A549 treated with CORT108297 at 1 μM for 4 hours (cell line): ENCODE results near the gene MSRB1. TPM values are rescaled to one million over a fixed set of nuclear protein-coding genes. Genes with fewer than 3 reads are reported as not detected.

Source experiments
- total RNA-seq: library from RNA; stranded (reverse); fragments of 200-300 nt; extraction: Qiagen RNA extraction; gene quantifications from 5 replicates; pipeline ENCODE4 v1.2.3, GENCODE V29; 2022

Gene MSRB1
- total RNA-seq, result 25.7 to 36.5 TPM (median 34.4 TPM) in 5 replicates

GRCh38 chr16:1942810-1943726 is at the start of gene MSRB1:
Gene MSRB1 (minus strand): TSS chr16:1943199. CDS start chr16:1943156, 43 bp downstream.

GRCh38 chr16:1989209-1990100 is 46.5 kb upstream of the MSRB1 start, which contains the start of gene SYNGR3:
Gene SYNGR3 (plus strand): TSS chr16:1989970. CDS start chr16:1990103, 133 bp downstream.

DNA sequence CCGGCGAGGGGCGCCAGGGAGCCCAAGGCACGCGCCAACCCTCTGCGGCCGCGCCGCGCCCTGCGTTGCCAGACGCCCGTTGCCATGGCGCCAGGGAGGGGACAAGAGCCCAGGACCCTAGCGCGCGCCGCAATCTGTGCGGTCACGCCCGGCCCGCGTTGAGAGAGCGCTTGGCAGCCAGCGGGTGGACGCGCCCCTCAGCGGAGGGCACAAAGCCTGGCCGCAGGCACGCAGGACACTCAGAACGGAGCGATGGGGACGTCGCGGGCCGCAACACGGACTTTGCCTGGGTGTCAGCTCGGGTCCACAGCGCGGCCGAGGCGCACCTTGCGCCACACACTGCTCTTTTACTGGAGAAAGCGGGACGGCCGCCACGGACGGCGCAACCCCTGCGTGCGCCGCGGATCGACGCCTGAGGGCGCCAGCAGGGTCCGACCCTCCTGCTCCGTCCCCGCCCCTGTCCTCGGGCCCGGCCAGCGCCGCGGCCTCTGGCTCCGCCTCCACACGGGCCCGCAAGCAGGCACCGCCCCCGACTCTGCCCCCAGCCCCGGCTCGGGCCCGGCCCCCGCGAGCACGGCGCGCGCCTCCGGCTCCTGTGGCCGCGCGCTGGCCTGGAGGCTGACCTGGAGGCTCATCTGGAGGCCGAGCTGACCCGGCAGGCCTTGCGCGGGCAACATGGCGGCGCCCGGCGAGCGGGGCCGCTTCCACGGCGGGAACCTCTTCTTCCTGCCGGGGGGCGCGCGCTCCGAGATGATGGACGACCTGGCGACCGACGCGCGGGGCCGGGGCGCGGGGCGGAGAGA is 40.7 kb upstream of the MSRB1 start, which contains the start of gene GFER:
Gene GFER, plus strand, starts transcription at position 650 of the 803 bp plus-strand sequence. Its CDS starts 26 bp downstream, at position 676.

GRCh38 chr16:1981398-1981836 is 38.4 kb upstream of the MSRB1 start, which contains the start of gene NOXO1:
Gene NOXO1 (minus strand): TSS chr16:1981469. CDS start chr16:1981179, 290 bp downstream.

DNA sequence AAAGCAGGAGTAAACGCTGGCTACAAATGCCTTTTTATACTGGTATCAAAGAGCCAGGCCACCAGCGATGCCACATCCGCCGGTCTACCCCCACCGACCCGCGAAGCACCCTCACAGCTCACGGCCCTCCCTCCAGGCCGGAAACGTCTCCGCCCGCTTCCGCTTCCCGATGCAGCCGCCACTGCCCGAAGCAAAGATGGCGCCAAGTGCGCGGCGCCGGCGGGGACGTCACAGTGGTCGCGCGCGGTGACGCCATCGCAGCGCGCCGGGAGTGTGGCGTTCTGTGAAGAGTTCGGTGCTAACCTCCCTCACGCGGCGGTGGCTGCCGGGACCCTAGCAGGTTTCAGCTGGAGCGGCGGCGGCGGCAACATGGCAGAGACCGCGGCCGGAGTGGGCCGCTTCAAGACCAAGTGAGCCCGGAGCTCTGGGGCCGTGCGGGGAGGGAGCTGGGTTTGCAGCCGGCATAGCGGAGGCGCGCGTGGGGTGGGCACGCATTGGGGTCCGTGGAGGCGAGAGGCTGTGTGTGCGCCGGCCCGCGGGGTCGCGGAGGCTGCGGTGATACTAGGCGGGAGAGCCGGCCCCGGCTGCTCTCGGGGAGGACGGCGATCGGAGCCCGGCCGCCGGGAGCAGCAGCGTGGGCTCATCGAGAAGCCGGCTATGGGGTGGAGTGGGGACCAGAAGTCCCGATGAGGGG is 28.9 kb upstream of the MSRB1 start, which contains the start of gene TBL3:
Gene TBL3, plus strand, starts transcription at position 258 of the 694 bp plus-strand sequence. Its CDS starts 112 bp downstream, at position 370.

GRCh38 chr16:1966460-1966859 is 23.5 kb upstream of the MSRB1 start, which contains the start of gene RNF151:
Gene RNF151 (plus strand): TSS chr16:1966856. CDS start chr16:1966882, 26 bp downstream.

GRCh38 chr16:1964506-1965395 is 21.8 kb upstream of the MSRB1 start, which contains the start of gene RPS2:
Gene RPS2 (minus strand): TSS chr16:1964826. CDS start chr16:1964625, 201 bp downstream.

DNA sequence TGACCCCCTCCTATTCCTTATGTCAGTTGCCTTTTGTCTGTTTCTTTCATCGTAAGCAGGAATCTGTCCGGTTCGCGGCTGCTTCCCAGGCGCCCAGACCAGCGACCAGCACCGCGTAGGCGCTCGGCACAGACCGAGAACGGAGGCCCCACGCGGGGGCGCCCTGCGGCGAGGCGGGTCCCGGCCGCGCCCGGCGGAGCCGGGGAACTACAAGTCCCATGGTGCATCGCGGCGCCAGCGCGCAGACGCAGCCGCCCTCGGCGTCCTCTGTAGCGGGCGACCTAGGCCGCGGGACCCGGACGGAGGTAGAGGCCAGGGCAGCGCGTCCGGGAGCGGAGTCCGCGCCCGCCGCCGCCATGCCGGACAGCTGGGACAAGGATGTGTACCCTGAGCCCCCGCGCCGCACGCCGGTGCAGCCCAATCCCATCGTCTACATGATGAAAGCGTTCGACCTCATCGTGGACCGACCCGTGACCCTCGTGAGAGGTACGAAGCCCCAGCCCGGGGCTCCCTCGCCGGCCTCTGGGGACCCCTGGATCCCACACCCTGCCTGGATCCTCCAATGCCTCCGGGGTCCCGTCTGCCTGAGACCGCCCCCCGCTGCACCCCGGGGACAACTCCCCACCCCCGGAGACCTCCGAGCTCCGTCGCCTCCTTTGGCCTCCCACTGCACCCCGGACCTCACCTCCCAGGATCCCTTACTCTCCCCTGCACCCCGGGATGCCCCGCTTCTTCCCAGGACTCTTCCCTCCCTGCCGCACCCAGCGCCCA is 16.5 kb upstream of the MSRB1 start, which contains the start of gene NDUFB10:
Gene NDUFB10, plus strand, starts transcription at position 270 of the 771 bp plus-strand sequence. Its CDS starts 87 bp downstream, at position 357.

GRCh38 chr16:1918351-1919326 is 24.4 kb downstream of the MSRB1 start, which contains the start of gene HS3ST6:
Gene HS3ST6 (minus strand): TSS chr16:1918415. CDS start chr16:1918323, 92 bp downstream.

Other genes with a start within 250 kb of the MSRB1 start
- 34.2 to 66.6 TPM (median 61.2 TPM) in 5 replicates for gene MAPK8IP3, start 237.0 kb downstream of the MSRB1 start, total RNA-seq
- 28.9 to 70.0 TPM (median 65.7 TPM) in 5 replicates for gene NME3, start 171.7 kb downstream of the MSRB1 start, total RNA-seq
- 5.2 to 12.2 TPM (median 10.1 TPM) in 5 replicates for gene EME2, start 170.4 kb downstream of the MSRB1 start, total RNA-seq
- gene MRPS34, start 170.1 kb downstream of the MSRB1 start, total RNA-seq, result 153 to 277 TPM (median 252 TPM) in 5 replicates
- 15.2 to 28.8 TPM (median 25.6 TPM) in 5 replicates for gene SPSB3, start 160.6 kb downstream of the MSRB1 start, total RNA-seq
- 57.1 to 94.6 TPM (median 90.2 TPM) in 5 replicates for gene NUBP2, start 160.2 kb downstream of the MSRB1 start, total RNA-seq
- gene IGFALS, start 149.5 kb downstream of the MSRB1 start, total RNA-seq, result 0.04 to 0.13 TPM (median 0.08 TPM) in 3 of 5 replicates, not detected in the others
- gene HAGH, start 116.4 kb downstream of the MSRB1 start, total RNA-seq, result 58.3 to 76.8 TPM (median 69.0 TPM) in 5 replicates
- 47.7 to 53.9 TPM (median 52.3 TPM) in 5 replicates for gene FAHD1, start 116.0 kb downstream of the MSRB1 start, total RNA-seq
- 1.7 to 2.3 TPM (median 1.9 TPM) in 5 replicates for gene MEIOB, start 71.0 kb downstream of the MSRB1 start, total RNA-seq
- 1.6 to 3.9 TPM (median 3.0 TPM) in 5 replicates for gene HS3ST6, start 24.8 kb downstream of the MSRB1 start, total RNA-seq
- not detected in 5 replicates for gene RPL3L, start 11.5 kb upstream of the MSRB1 start, total RNA-seq
- gene NDUFB10, start 16.3 kb upstream of the MSRB1 start, total RNA-seq, result 230 to 308 TPM (median 254 TPM) in 5 replicates
- gene RPS2, start 21.6 kb upstream of the MSRB1 start, total RNA-seq, result 3,823 to 5,639 TPM (median 5,518 TPM) in 5 replicates
- gene RNF151, start 23.7 kb upstream of the MSRB1 start, total RNA-seq, result 0.10 TPM in 1 of 5 replicates, not detected in the others
- gene TBL3, start 28.9 kb upstream of the MSRB1 start, total RNA-seq, result 32.8 to 46.2 TPM (median 39.0 TPM) in 5 replicates
- gene NOXO1, start 38.3 kb upstream of the MSRB1 start, total RNA-seq, result 0.09 to 0.52 TPM (median 0.21 TPM) in 5 replicates
- gene GFER, start 41.0 kb upstream of the MSRB1 start, total RNA-seq, result 21.3 to 45.6 TPM (median 42.0 TPM) in 5 replicates
- 5.5 to 9.7 TPM (median 8.2 TPM) in 5 replicates for gene SYNGR3, start 46.8 kb upstream of the MSRB1 start, total RNA-seq
- gene ZNF598, start 66.6 kb upstream of the MSRB1 start, total RNA-seq, result 45.4 to 65.2 TPM (median 62.1 TPM) in 5 replicates
- 0.87 to 1.3 TPM (median 1.1 TPM) in 5 replicates for gene NPW, start 76.6 kb upstream of the MSRB1 start, total RNA-seq
- gene NHERF2, start 83.7 kb upstream of the MSRB1 start, total RNA-seq, result 43.6 to 63.6 TPM (median 62.0 TPM) in 5 replicates
- gene NTHL1, start 104.6 kb upstream of the MSRB1 start, total RNA-seq, result 37.5 to 51.5 TPM (median 47.5 TPM) in 5 replicates
- 26.6 to 43.3 TPM (median 38.2 TPM) in 5 replicates for gene TSC2, start 104.8 kb upstream of the MSRB1 start, total RNA-seq
- gene PKD1, start 192.7 kb upstream of the MSRB1 start, total RNA-seq, result 36.3 to 64.1 TPM (median 59.9 TPM) in 5 replicates
- 2.4 to 4.6 TPM (median 3.5 TPM) in 5 replicates for gene RAB26, start 205.4 kb upstream of the MSRB1 start, total RNA-seq
- gene TRAF7, start 212.6 kb upstream of the MSRB1 start, total RNA-seq, result 40.5 to 59.7 TPM (median 53.3 TPM) in 5 replicates